PFSK-1 (cell line): Measurements from ENCODE around the gene SYNJ2.

Experiments used
- FOXP2 ChIP-seq: optimal IDR thresholded peaks from 2 replicates; pipeline ENCODE3; 2011; ENCODE audit warnings: borderline replicate concordance, control low read depth, inconsistent platforms; ENCODE audit not compliant: insufficient read depth; ENCODE audit errors: extremely low read length, extremely low read depth
- POLR2AphosphoS5 ChIP-seq: IDR thresholded peaks from 2 replicates; pipeline ENCODE4 v1.6.1; 2012; ENCODE audit warnings: low read depth, mild to moderate bottlenecking, control low read depth, low read length, moderate library complexity
- REST ChIP-seq, 2 experiments: IDR thresholded peaks; 2 replicates each; pipeline versions ENCODE4 v1.6.1 to v1.8.0; 2011 to 2012; ENCODE audit warnings: low read depth in 2 of 2, low read length in 2 of 2, control low read depth in 1 of 2, inconsistent platforms in 1 of 2, mild to moderate bottlenecking in 1 of 2, moderate library complexity in 1 of 2; ENCODE audit not compliant: insufficient read depth in 1 of 2
- SIN3A ChIP-seq: IDR thresholded peaks from 2 replicates; pipeline ENCODE4 v1.6.1; 2012; ENCODE audit warnings: mild to moderate bottlenecking, low read length, moderate library complexity, borderline replicate concordance; ENCODE audit not compliant: insufficient read depth
- TAF1 ChIP-seq: IDR thresholded peaks from 2 replicates; pipeline ENCODE4 v1.6.1; 2012; ENCODE audit warnings: low read length, control low read depth, borderline replicate concordance; ENCODE audit not compliant: insufficient read depth

SYNJ2 gene

DNA sequence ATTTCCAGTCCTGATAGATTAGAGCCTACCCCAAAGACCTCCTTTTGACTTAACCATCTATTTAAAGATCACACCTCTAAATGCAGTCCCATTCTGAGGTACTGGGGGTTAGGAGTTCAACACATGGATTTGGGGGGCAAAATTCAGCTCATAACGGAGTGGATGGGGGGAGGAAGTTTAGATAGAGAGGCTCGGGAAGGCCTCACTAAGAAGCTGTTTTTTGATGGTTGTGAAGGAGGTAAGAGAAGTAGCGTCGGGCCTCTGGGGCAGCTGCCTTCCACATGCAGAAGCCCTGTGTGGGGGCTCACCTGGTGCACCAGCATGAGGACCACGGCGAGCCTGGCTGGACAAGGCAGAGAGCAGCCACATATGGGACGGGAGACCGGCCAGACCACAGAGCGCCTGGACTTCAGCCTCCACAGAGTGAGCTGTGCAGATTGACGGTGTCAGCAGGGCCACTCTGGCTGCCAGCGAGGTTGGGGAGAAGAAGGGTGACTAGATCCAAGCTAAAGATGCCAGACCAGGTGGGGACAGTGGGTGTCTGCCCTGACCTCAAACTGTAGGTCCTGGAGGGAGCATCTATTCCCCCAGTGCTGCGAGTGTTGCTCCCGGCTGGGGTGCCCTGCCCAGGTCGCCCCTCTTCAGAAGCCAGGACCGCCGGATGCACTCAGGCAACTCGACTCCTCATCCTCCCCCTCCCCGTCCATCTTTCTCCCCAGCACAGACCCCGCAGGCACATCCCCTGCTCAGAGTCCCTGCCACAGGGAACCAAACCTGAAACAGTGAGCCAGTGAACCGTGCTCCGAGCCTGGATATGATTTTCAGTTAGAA is 5.1 kb upstream of the SYNJ2 start:
- TF ChIP-seq SIN3A (no peak), REST (IDR thresholded peaks at IDR 0.05; ENCODE audit: insufficient read depth in 1 of 2, low read depth in 2 of 2, low read length in 2 of 2) (no peak), FOXP2 (no peak), POLR2AphosphoS5 (no peak), TAF1 (no peak)

GRCh38 chr6:157977176-157977804 is 4.4 kb upstream of the SYNJ2 start:
- no peak for TF ChIP-seq TAF1
- TF ChIP-seq REST (IDR thresholded peaks at IDR 0.05; ENCODE audit: insufficient read depth in 1 of 2, low read depth in 2 of 2, low read length in 2 of 2) = no peak
- no peak for TF ChIP-seq FOXP2
- no peak for TF ChIP-seq POLR2AphosphoS5
- TF ChIP-seq SIN3A = no peak

- TF ChIP-seq POLR2AphosphoS5 (no peak), SIN3A (no peak), REST (IDR thresholded peaks at IDR 0.05; ENCODE audit: insufficient read depth in 1 of 2, low read depth in 2 of 2, low read length in 2 of 2) (no peak), FOXP2 (no peak), TAF1 (no peak)
Measured at GRCh38 chr6:157978021-157978783, 3.5 kb upstream of the SYNJ2 start.

- TF ChIP-seq SIN3A (no peak), TAF1 (no peak), REST (IDR thresholded peaks at IDR 0.05; ENCODE audit: insufficient read depth in 1 of 2, low read depth in 2 of 2, low read length in 2 of 2) (no peak), POLR2AphosphoS5 (no peak), FOXP2 (no peak)
Measured at GRCh38 chr6:157980288-157981131, 1.2 kb upstream of the SYNJ2 start.
